Naive thymus-derived CD8-positive, alpha-beta T cell (primary cell): ENCODE measurements around the gene LMF1. TPM values are rescaled to one million over a fixed set of nuclear protein-coding genes. Genes with fewer than 3 reads are reported as not detected.
"Not testable (repeated sequence)": the region's sequence is repeated elsewhere in the genome, so short reads cannot be mapped to it uniquely, and the experiment has no call there.

Experiments
- ATAC-seq, 2 donors: fragments of 150-1000 bp; cut with Tn5 transposase in 1 of 2; sonication (Bioruptor Pico), chemical (Tn5 transposase) in 1 of 2; 1 replicate in 1 of 2; 2 replicates in 1 of 2; pipeline ENCODE4 v1.10.0; 2021; ENCODE audit warnings: mild to moderate bottlenecking in 2 of 2, moderate library complexity in 2 of 2
- POLR2A ChIA-PET: fragments of 350-600 bp; sonication (Branson Sonifier 250); formaldehyde crosslinking; loops from one replicate; lab custom pipeline; 2021; ENCODE audit warnings: antibody characterized with exemption; lab: Charles Lee
- DNase-seq, 10 donors: peaks; one replicate each; pipeline versions ENCODE4 v3.0.0 to v3.0.0-alpha.2; 2020 to 2022
- H3K27ac Mint-ChIP-seq, 10 donors: one replicate each; pipeline ENCODE4 v1.8.0; 2020 to 2022; ENCODE audit warnings: mild to moderate bottlenecking in 10 of 10, mixed read lengths in 10 of 10, moderate library complexity in 4 of 10, inconsistent platforms in 1 of 10
- H3K27me3 Mint-ChIP-seq, 5 donors: one replicate each; pipeline ENCODE4 v1.8.0; 2021 to 2022; ENCODE audit warnings: mixed read lengths in 5 of 5
- H3K36me3 Mint-ChIP-seq, 3 donors: one replicate each; pipeline ENCODE4 v1.8.0; 2020 to 2022; ENCODE audit warnings: mixed read lengths in 3 of 3, mild to moderate bottlenecking in 2 of 3, inconsistent platforms in 1 of 3
- H3K4me1 Mint-ChIP-seq, 4 donors: one replicate each; pipeline ENCODE4 v1.8.0; 2021 to 2022; ENCODE audit warnings: mixed read lengths in 4 of 4
- H3K4me3 Mint-ChIP-seq, 10 donors: one replicate each; pipeline ENCODE4 v1.8.0; 2020 to 2022; ENCODE audit warnings: mild to moderate bottlenecking in 10 of 10, mixed read lengths in 10 of 10, moderate library complexity in 6 of 10, inconsistent platforms in 1 of 10
- H3K9me3 Mint-ChIP-seq, 9 donors: one replicate each; pipeline ENCODE4 v1.8.0; 2020 to 2022; ENCODE audit warnings: mixed read lengths in 9 of 9, mild to moderate bottlenecking in 3 of 9, inconsistent platforms in 1 of 9, moderate library complexity in 1 of 9
- polyA plus RNA-seq, 3 donors: library from polyadenylated mRNA; unstranded; fragments of 300-500 nt; fragmentation: Illumina TruSeq; gene quantifications; one replicate each; pipeline ENCODE4 v1.2.3, GENCODE V29; 2021
- total RNA-seq, 8 experiments: library from RNA in 2 of 8; stranded (reverse) in 2 of 8; gene quantifications; one replicate each; pipeline ENCODE4 v1.2.3 and lab custom pipeline; 2021 to 2026

Gene LMF1
- total and polyA plus RNA-seq, 5 experiments from 2014 or later = 12.2 to 45.1 (median 13.6) TPM

DNA sequence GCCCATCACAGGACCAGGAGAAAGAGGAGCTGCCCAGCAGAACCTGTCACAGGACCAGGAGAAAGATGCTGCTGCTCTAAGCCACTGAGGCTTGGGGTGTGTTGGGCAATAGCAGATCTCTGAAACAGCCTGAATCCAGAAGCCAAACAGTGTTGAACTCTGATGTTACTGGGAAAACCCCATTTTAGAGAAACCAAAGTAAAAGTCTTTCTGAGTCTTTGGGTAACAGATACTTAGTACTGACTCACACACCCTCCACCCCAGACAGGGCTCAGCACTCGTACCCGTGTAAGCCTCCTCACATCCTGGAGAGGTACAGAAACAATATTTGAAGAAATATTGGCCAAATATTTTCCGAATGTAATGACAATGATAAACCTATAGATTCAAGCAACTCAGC lies 87.4 kb downstream of the LMF1 start:
- Mint-ChIP-seq H3K36me3 (peaks cover 0 to 7% (median 3%) of the 10 kb centered on the region in 3 donors), H3K4me1 (peaks cover 0 to 2% (median 0%) of the 10 kb centered on the region in 4 donors), H3K4me3 (no peak overlapping the region), H3K9me3 (peaks cover 0 to 14% (median 0%) of the 10 kb centered on the region in 9 donors), H3K27me3 (no peaks in the 10 kb centered on the region), H3K27ac (no peak overlapping the region)
- POLR2A ChIA-PET = no interaction called here
- ATAC-seq (no peak), DNase-seq (no peak)

- ATAC-seq, DNase-seq, POLR2A ChIA-PET, H3K36me3 Mint-ChIP-seq, H3K4me3 Mint-ChIP-seq, H3K27me3 Mint-ChIP-seq, H3K4me1 Mint-ChIP-seq, H3K27ac Mint-ChIP-seq: not testable (repeated sequence)
- H3K9me3 Mint-ChIP-seq = peaks cover 0 to 14% (median 0%) of the 10 kb centered on the region in 9 donors
Observed at GRCh38 chr16:882671-883070, 88.1 kb downstream of the LMF1 start.

DNA sequence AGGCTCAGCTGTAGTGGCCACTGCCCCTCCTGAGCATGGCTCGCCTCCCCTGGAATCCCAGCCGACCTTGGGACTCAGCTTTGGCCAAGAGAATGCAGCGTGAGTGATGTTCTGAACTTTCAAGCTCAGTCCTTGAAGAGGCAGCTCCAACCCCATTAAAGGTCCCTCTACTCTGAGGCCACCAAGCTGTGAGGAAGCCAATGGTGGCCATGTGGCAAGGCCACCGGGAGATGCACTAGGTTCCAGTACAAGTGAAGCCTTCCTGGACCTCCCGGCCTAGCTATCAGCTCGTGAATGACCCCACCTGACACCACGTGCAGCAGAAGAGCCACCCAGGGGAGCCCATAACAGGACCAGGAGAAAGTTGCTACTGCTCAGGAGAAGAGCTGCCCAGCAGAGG lies 88.5 kb downstream of the LMF1 start:
- Mint-ChIP-seq H3K4me1 (peaks cover 0 to 5% (median 2%) of the 10 kb centered on the region in 4 donors), H3K9me3 (peaks cover 0 to 14% (median 0%) of the 10 kb centered on the region in 9 donors), H3K36me3 (peaks cover 0 to 8% (median 5%) of the 10 kb centered on the region in 3 donors), H3K4me3 (no peak overlapping the region), H3K27ac (no peak overlapping the region), H3K27me3 (no peaks in the 10 kb centered on the region)
- ATAC-seq = no peak
- POLR2A ChIA-PET = no interaction called here
- peak in 1 of 10 donors; percentile 45 for DNase-seq

- peaks cover 0 to 16% (median 12%) of the 10 kb centered on the region in 3 donors for H3K36me3 Mint-ChIP-seq
- no peak overlapping the region for H3K4me3 Mint-ChIP-seq
- H3K4me1 Mint-ChIP-seq = peaks cover 0 to 6% (median 2%) of the 10 kb centered on the region in 4 donors
- POLR2A ChIA-PET = no interaction called here
- DNase-seq (peak in 1 of 10 donors; percentile 52), ATAC-seq (no peak)
- H3K27ac Mint-ChIP-seq = peak overlapping the region in 2 of 10 donors; percentile 2 to 79
- H3K9me3 Mint-ChIP-seq = peaks cover 0 to 14% (median 0%) of the 10 kb centered on the region in 9 donors
- no peaks in the 10 kb centered on the region for H3K27me3 Mint-ChIP-seq
Observed at GRCh38 chr16:881219-882097, 89.3 kb downstream of the LMF1 start.

DNA sequence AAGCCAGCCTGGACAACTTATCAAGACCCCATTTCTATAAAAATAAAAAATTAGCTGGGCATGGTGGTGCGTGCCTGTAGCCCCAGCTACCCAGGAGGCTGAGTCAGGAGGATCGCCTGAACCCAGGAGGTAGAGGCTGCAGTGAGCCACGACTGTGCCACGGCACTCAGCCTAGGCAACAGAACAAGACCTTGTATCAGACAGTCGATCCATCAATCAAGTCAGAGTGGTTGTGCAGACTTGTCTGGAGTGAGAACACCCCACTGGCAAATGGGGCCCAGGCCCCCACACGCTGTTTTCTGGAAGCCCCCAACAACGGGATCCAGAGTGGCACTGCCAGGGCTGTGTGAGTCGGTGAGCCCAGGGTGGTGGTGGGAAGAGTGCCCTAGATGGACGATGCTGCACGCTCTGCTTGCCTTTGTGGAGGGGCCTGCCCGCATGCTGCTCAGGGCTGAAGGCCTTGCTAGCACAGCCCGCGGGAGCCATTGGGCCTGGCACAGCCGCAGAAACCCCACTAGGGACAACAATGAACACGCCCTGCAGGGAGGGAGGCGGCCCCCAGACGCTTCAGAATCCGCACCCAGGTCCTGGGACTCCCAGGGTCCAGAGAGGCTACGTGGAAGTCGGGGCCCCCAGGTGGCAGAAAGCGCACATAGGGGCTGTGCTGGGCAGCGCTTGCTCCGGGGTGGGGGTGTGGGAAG lies 90.2 kb downstream of the LMF1 start:
- peaks cover 0 to 18% (median 12%) of the 10 kb centered on the region in 3 donors for H3K36me3 Mint-ChIP-seq
- peak overlapping the region in 1 of 10 donors; percentile 79 for H3K27ac Mint-ChIP-seq
- peak in 1 of 10 donors; percentile 55 for DNase-seq
- H3K9me3 Mint-ChIP-seq = peaks cover 0 to 11% (median 0%) of the 10 kb centered on the region in 9 donors
- H3K27me3 Mint-ChIP-seq = no peaks in the 10 kb centered on the region
- POLR2A ChIA-PET = no interaction called here
- ATAC-seq = no peak
- no peak overlapping the region for H3K4me3 Mint-ChIP-seq
- H3K4me1 Mint-ChIP-seq = peaks cover 0 to 6% (median 2%) of the 10 kb centered on the region in 4 donors

DNA sequence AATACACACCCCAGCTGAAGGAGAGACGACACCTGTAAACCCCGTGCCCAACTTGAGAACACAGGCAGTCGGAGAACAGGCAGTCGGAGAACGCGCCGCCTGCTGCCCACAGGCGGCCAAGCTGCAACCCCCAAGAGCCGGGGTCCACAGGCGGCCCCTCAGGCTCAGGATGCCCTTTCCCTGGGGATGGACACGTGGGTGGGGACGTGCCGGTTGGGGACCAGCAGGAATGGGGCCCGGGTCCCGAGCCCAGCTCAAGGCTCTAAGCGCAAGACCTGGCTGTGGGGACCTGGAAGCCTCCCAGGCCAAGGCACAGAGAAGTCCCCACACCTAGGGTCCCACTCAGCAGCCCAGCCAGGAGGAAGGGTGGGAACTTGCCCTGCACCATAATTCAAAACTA lies 90.8 kb downstream of the LMF1 start:
- H3K4me1 Mint-ChIP-seq = peaks cover 0 to 6% (median 2%) of the 10 kb centered on the region in 4 donors
- ATAC-seq = no peak
- peaks cover 0 to 18% (median 12%) of the 10 kb centered on the region in 3 donors for H3K36me3 Mint-ChIP-seq
- H3K27ac Mint-ChIP-seq = no peak overlapping the region
- DNase-seq = peak in 1 of 10 donors; percentile 52
- no peaks in the 10 kb centered on the region for H3K27me3 Mint-ChIP-seq
- POLR2A ChIA-PET = no interaction called here
- H3K4me3 Mint-ChIP-seq = no peak overlapping the region
- peaks cover 0 to 11% (median 0%) of the 10 kb centered on the region in 9 donors for H3K9me3 Mint-ChIP-seq

GRCh38 chr16:879461-879861 lies 91.3 kb downstream of the LMF1 start:
- ATAC-seq = no peak
- Mint-ChIP-seq H3K27ac (peak overlapping the region in 1 of 10 donors; percentile 62), H3K36me3 (peaks cover 0 to 18% (median 12%) of the 10 kb centered on the region in 3 donors), H3K9me3 (peaks cover 0 to 11% (median 0%) of the 10 kb centered on the region in 9 donors), H3K27me3 (no peaks in the 10 kb centered on the region), H3K4me3 (no peak overlapping the region), H3K4me1 (peaks cover 0 to 6% (median 2%) of the 10 kb centered on the region in 4 donors)
- POLR2A ChIA-PET = no interaction called here
- peak in 1 of 10 donors; percentile 48 for DNase-seq

DNA sequence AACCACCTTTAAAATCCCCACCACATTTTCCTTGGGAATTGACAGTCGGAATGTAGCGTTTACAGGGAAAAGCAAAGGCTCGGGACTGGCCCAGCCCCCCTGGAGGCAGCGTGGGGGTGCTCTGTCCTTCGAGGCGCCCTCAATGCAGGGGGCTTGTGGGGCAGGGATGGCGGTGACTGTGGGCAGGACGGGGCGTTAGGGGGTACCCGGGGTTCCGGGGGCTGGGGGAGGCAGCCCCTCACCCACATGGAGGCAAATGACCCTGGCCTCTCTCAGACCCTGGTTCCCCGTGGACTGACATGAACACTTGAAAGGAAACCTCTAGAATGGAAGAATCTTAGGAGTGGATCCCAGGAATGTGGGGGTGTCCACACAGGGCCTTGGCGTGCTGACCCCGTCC lies 91.9 kb downstream of the LMF1 start:
- Mint-ChIP-seq H3K36me3 (peaks cover 0 to 19% (median 12%) of the 10 kb centered on the region in 3 donors), H3K27ac (no peak overlapping the region), H3K9me3 (peaks cover 0 to 11% (median 0%) of the 10 kb centered on the region in 9 donors), H3K27me3 (no peaks in the 10 kb centered on the region), H3K4me3 (no peak overlapping the region), H3K4me1 (peaks cover 0 to 6% (median 2%) of the 10 kb centered on the region in 4 donors)
- POLR2A ChIA-PET = no interaction called here
- no peak for DNase-seq
- no peak for ATAC-seq

GRCh38 chr16:878072-878784 lies 92.6 kb downstream of the LMF1 start:
- Mint-ChIP-seq H3K4me3 (no peak overlapping the region), H3K27ac (no peak overlapping the region), H3K4me1 (peaks cover 0 to 6% (median 3%) of the 10 kb centered on the region in 4 donors), H3K9me3 (peaks cover 0 to 11% (median 0%) of the 10 kb centered on the region in 9 donors), H3K36me3 (peaks cover 0 to 24% (median 16%) of the 10 kb centered on the region in 3 donors), H3K27me3 (no peaks in the 10 kb centered on the region)
- ATAC-seq (peak in 1 of 2 donors; percentile 38), DNase-seq (peak in 1 of 10 donors; percentile 5)
- POLR2A ChIA-PET = no interaction called here

DNA sequence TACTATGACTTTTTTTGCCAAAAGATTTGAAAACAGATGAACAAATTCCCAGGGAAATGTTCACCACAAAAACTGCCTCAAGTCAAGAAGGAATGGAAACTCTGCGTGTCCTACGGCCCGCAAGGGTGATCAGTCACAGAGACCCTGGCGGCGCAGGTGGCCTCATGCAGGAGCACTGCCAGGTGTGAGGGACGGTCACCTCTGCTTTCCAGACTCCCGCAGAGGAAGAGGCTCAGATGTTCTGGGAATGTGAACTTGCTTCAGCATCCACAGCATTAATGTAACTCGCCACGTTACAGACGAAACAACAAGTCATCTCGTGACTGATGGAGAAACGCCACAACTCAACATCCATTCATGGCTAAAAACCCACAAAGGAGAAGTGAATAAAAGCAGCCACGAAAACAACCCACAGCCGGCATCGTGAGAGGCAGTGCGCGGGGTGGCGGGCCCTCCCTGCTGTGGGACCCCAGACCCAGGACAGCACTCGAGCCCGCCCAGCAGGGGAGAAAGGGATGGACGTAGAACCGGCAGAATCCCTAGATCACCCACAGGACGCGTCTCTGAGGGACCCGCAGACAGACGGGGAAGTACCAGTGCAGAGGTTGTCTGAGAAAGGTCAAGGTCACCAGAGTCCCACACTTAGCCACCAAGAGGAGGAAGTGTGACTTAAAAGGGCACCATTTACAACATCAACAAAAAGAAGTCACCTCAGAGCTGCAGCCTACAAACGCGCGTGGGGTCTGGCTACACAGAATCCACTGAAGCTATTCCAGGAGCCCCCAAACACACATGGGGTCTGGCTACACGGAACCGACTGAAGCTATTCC lies 93.3 kb downstream of the LMF1 start:
- Mint-ChIP-seq H3K4me3 (no peak overlapping the region), H3K27ac (no peak overlapping the region), H3K27me3 (no peaks in the 10 kb centered on the region), H3K9me3 (peaks cover 0 to 7% (median 0%) of the 10 kb centered on the region in 9 donors), H3K4me1 (peaks cover 0 to 6% (median 3%) of the 10 kb centered on the region in 4 donors), H3K36me3 (peaks cover 0 to 22% (median 16%) of the 10 kb centered on the region in 3 donors)
- no peak for DNase-seq
- no peak for ATAC-seq
- POLR2A ChIA-PET = no interaction called here

DNA sequence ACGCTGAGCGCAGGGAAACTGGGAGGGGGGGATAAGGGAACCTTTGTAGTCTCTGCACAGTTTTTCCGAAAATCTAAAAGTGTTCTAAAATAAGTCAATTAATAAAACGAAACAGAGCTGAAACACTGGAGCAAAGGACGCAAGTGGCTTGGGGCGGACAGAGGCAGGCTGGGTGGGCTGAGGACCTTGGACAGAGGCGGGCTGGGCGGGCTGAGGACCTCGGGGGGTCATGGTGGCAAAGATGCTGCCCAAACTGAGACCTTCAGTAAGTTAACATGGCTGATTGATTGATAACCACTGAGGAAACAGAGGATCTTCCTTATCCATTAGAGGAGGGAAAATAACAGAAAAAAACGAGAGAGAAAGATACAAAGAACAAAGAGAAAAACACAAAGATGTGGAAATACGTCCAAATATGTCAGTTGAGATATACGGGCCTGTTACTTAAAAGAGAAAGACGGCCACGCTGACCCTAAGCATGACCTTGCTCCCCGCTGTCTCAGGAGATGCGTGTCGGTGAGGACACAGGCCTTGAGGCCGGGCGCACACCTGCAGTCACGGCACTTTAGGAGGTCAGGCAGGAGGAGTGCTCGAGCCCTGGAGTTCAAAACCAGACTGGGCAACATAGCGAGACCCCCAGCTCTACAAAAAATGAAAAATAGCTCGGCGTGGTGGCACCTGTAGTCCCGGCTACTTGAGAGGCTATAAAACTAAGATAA lies 94.1 kb downstream of the LMF1 start:
- POLR2A ChIA-PET = no interaction called here
- Mint-ChIP-seq H3K4me1 (peaks cover 0 to 7% (median 2%) of the 10 kb centered on the region in 4 donors), H3K27me3 (no peaks in the 10 kb centered on the region), H3K27ac (no peak overlapping the region), H3K36me3 (peaks cover 0 to 20% (median 14%) of the 10 kb centered on the region in 3 donors), H3K9me3 (peaks cover 0 to 6% (median 0%) of the 10 kb centered on the region in 9 donors), H3K4me3 (no peak overlapping the region)
- DNase-seq (no peak), ATAC-seq (no peak)
